ENCODE measurements around the gene TNFRSF12A.

The TNFRSF12A gene

GRCh38 chr16:3017344-3017743 lies 2.8 kb upstream of the TNFRSF12A start:
- H3K9ac ChIP-seq (ENCODE audit: low read length): no peak overlapping the region
- no peaks in the 10 kb centered on the region for H3K27me3 ChIP-seq (ENCODE audit: low read depth, low read length)
- H3K27ac ChIP-seq (ENCODE audit: low read length): no peak overlapping the region
- H3K36me3 ChIP-seq (replicated peaks; ENCODE audit: low read depth, low read length): no peaks in the 10 kb centered on the region
- no peaks in the 10 kb centered on the region for H3K9me3 ChIP-seq (ENCODE audit: insufficient read depth, low read length)
- no peak overlapping the region for H3K4me2 ChIP-seq (ENCODE audit: low read length)
- no peak overlapping the region for H2AFZ ChIP-seq (ENCODE audit: low read depth, low read length)
- no peaks in the 10 kb centered on the region for H4K20me1 ChIP-seq (ENCODE audit: insufficient read depth, low read length)
- H3K4me3 ChIP-seq (ENCODE audit: low read length): no peak overlapping the region
- H3K4me1 ChIP-seq (ENCODE audit: low read length): peaks cover 22% of the 10 kb centered on the region
- no peaks in the 10 kb centered on the region for H3K79me2 ChIP-seq (ENCODE audit: low read length)
- TF ChIP-seq EZH2phosphoT487 (IDR thresholded peaks at IDR 0.05; ENCODE audit: low read depth): no peak
- TF ChIP-seq CTCF (IDR thresholded peaks at IDR 0.05; ENCODE audit: low read depth, low read length): no peak

- H3K4me1 ChIP-seq (ENCODE audit: low read length): peaks cover 27% of the 10 kb centered on the region
- H3K4me2 ChIP-seq (ENCODE audit: low read length): no peak within 1 kb of the TSS
- no peaks in the 10 kb centered on the region for H3K27me3 ChIP-seq (ENCODE audit: low read depth, low read length)
- no peaks in the 10 kb centered on the region for H3K9me3 ChIP-seq (ENCODE audit: insufficient read depth, low read length)
- H3K4me3 ChIP-seq (ENCODE audit: low read length): no peak within 1 kb of the TSS
- H4K20me1 ChIP-seq (ENCODE audit: insufficient read depth, low read length): no peaks in the 10 kb centered on the region
- no peak within 1 kb of the TSS for H3K9ac ChIP-seq (ENCODE audit: low read length)
- no peak for TF ChIP-seq EZH2phosphoT487 (IDR thresholded peaks at IDR 0.05; ENCODE audit: low read depth)
- 0 out of 2 replicates have a peak, but pooled peaks have one; percentile 11 for TF ChIP-seq CTCF (IDR thresholded peaks at IDR 0.05; ENCODE audit: low read depth, low read length)
- H3K36me3 ChIP-seq (replicated peaks; ENCODE audit: low read depth, low read length): no peaks in the 10 kb centered on the region
- H3K79me2 ChIP-seq (ENCODE audit: low read length): no peaks in the 10 kb centered on the region
- H3K27ac ChIP-seq (ENCODE audit: low read length): no peak within 1 kb of the TSS
- H2AFZ ChIP-seq (ENCODE audit: low read depth, low read length): no peak within 1 kb of the TSS
Measured at GRCh38 chr16:3017794-3018506, 2.2 kb upstream of the TNFRSF12A start, which contains the start of gene CLDN6. TSS of gene CLDN6 (minus strand) at chr16:3018183. CDS start at chr16:3016021, 2,162 bp downstream.

DNA sequence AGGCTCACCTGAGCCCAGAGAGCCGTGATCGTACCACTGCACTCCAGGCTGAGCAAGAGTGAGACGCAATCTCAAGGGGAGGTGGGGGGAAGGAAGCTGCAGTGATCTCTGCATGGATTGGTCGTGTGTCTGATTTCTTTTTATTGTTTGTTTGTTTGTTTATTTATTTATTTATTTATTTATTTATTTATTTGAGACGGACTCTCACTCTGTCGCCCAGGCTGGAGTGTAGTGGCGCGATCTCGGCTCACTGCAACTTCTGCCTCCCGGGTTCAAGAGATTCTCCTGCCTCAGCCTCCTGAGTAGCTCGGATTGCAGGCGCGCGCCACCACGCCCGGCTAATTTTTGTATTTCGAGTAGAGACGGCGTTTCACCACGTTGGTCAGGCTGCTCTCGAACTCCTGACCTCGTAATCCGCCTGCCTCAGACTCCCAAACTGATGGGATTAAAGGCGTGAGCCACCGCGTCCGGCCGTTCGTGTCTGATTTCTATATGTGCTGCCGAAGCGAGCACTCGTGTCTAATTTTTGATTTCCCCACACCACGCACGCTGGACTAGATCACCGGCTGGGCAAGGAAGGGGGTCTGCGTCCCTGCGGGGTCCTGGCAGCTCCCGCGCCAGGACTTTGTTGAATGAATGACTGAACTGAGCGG lies 448 bp upstream of the TNFRSF12A start:
- H3K4me1 ChIP-seq (ENCODE audit: low read length): peaks cover 32% of the 10 kb centered on the region
- peak overlapping the region; percentile 86; the same call in 1 of the 2 replicates for H2AFZ ChIP-seq (ENCODE audit: low read depth, low read length)
- no peaks in the 10 kb centered on the region for H3K9me3 ChIP-seq (ENCODE audit: insufficient read depth, low read length)
- no peak overlapping the region for H3K27ac ChIP-seq (ENCODE audit: low read length)
- H4K20me1 ChIP-seq (ENCODE audit: insufficient read depth, low read length): no peaks in the 10 kb centered on the region
- H3K4me3 ChIP-seq (ENCODE audit: low read length): peak overlapping the region; percentile 90
- no peaks in the 10 kb centered on the region for H3K27me3 ChIP-seq (ENCODE audit: low read depth, low read length)
- H3K9ac ChIP-seq (ENCODE audit: low read length): no peak overlapping the region; the same call in 1 of the 2 replicates
- no peaks in the 10 kb centered on the region for H3K36me3 ChIP-seq (replicated peaks; ENCODE audit: low read depth, low read length)
- H3K79me2 ChIP-seq (ENCODE audit: low read length): no peaks in the 10 kb centered on the region
- peak overlapping the region; percentile 96 for H3K4me2 ChIP-seq (ENCODE audit: low read length)
- TF ChIP-seq CTCF (IDR thresholded peaks at IDR 0.05; ENCODE audit: low read depth, low read length) (no peak), EZH2phosphoT487 (IDR thresholded peaks at IDR 0.05; ENCODE audit: low read depth) (no peak)
